GM19193 (cell line): ENCODE results near the gene TRAF3IP3.

ENCODE experiments used
- POLR2A ChIP-seq: IDR thresholded peaks from 4 replicates; pipeline ENCODE4 v1.6.1; 2011; ENCODE audit not compliant: insufficient read depth, insufficient read length; ENCODE audit errors: extremely low read depth

TRAF3IP3 gene

GRCh38 chr1:209755926-209756614 is at the start of gene TRAF3IP3:
Gene TRAF3IP3 (plus strand): TSS chr1:209756053. CDS start chr1:209760040, 3,987 bp downstream.
- TF ChIP-seq POLR2A, result peak; percentile 66

GRCh38 chr1:209706622-209707021 is 49.2 kb upstream of the TRAF3IP3 start:
- no peak for TF ChIP-seq POLR2A

GRCh38 chr1:209707308-209707707 is 48.5 kb upstream of the TRAF3IP3 start:
- TF ChIP-seq POLR2A, result no peak

- no peak for TF ChIP-seq POLR2A
Observed at GRCh38 chr1:209708297-209708696, 47.6 kb upstream of the TRAF3IP3 start.

- no peak for TF ChIP-seq POLR2A
Observed at GRCh38 chr1:209710093-209710492, 45.8 kb upstream of the TRAF3IP3 start.

- no peak for TF ChIP-seq POLR2A
Observed at GRCh38 chr1:209710847-209711246, 45.0 kb upstream of the TRAF3IP3 start.

GRCh38 chr1:209714338-209714737 is 41.5 kb upstream of the TRAF3IP3 start:
- TF ChIP-seq POLR2A, result no peak

GRCh38 chr1:209715314-209715713 is 40.5 kb upstream of the TRAF3IP3 start:
- no peak for TF ChIP-seq POLR2A

GRCh38 chr1:209717818-209718217 is 38.0 kb upstream of the TRAF3IP3 start:
- TF ChIP-seq POLR2A, result no peak

GRCh38 chr1:209720326-209720725 is 35.5 kb upstream of the TRAF3IP3 start:
- TF ChIP-seq POLR2A, result no peak

GRCh38 chr1:209720826-209721225 is 35.0 kb upstream of the TRAF3IP3 start:
- TF ChIP-seq POLR2A, result no peak

GRCh38 chr1:209721323-209721722 is 34.5 kb upstream of the TRAF3IP3 start:
- no peak for TF ChIP-seq POLR2A

- no peak for TF ChIP-seq POLR2A
Observed at GRCh38 chr1:209723265-209723664, 32.6 kb upstream of the TRAF3IP3 start.

GRCh38 chr1:209723756-209724693 is 31.8 kb upstream of the TRAF3IP3 start:
- no peak for TF ChIP-seq POLR2A

GRCh38 chr1:209727286-209727685 is 28.6 kb upstream of the TRAF3IP3 start:
- no peak for TF ChIP-seq POLR2A

GRCh38 chr1:209727785-209728184 is 28.1 kb upstream of the TRAF3IP3 start:
- TF ChIP-seq POLR2A, result no peak
